Stimulated activated CD4-positive, alpha-beta T cell treated with anti-CD3 and anti-CD28 coated beads, Interleukin-15, amount 100 ng/mL, for 48 hours (primary cell): ENCODE data around the gene NOTCH1.
"Not testable (repeated sequence)": the region's sequence is repeated elsewhere in the genome, so short reads cannot be mapped to it uniquely, and the experiment has no call there.

Experiments
- DNase-seq, 2 donors: peaks; one replicate each; pipeline ENCODE4 v3.0.0-alpha.2; 2020; ENCODE audit warnings: low read depth in 2 of 2

The NOTCH1 gene

GRCh38 chr9:136578915-136579649 lies 33.2 kb upstream of the NOTCH1 start:
- DNase-seq: no peak

- DNase-seq: no peak
Measured at GRCh38 chr9:136578626-136578914, 32.7 kb upstream of the NOTCH1 start.

GRCh38 chr9:136577941-136578625 lies 32.2 kb upstream of the NOTCH1 start:
- no peak for DNase-seq

- no peak for DNase-seq
Measured at GRCh38 chr9:136576269-136576626, 30.4 kb upstream of the NOTCH1 start.

- DNase-seq: no peak
Measured at GRCh38 chr9:136575626-136576268, 29.9 kb upstream of the NOTCH1 start.

- DNase-seq: not testable (repeated sequence)
Measured at GRCh38 chr9:136574606-136575005, 28.8 kb upstream of the NOTCH1 start.

GRCh38 chr9:136572828-136573625 lies 27.2 kb upstream of the NOTCH1 start:
- DNase-seq: no peak

GRCh38 chr9:136572003-136572827 lies 26.4 kb upstream of the NOTCH1 start:
- DNase-seq: no peak

GRCh38 chr9:136571531-136571930 lies 25.7 kb upstream of the NOTCH1 start:
- no peak for DNase-seq

GRCh38 chr9:136570916-136571315 lies 25.1 kb upstream of the NOTCH1 start:
- no peak for DNase-seq

GRCh38 chr9:136570191-136570845 lies 24.5 kb upstream of the NOTCH1 start:
- DNase-seq: no peak

GRCh38 chr9:136569526-136570148 lies 23.8 kb upstream of the NOTCH1 start:
- DNase-seq: no peak

GRCh38 chr9:136568288-136569081 lies 22.6 kb upstream of the NOTCH1 start:
- no peak for DNase-seq

- no peak for DNase-seq
Measured at GRCh38 chr9:136567651-136568287, 21.9 kb upstream of the NOTCH1 start.

- DNase-seq: no peak
Measured at GRCh38 chr9:136566901-136567300, 21.1 kb upstream of the NOTCH1 start.

- DNase-seq: no peak
Measured at GRCh38 chr9:136566553-136566895, 20.7 kb upstream of the NOTCH1 start.

GRCh38 chr9:136565715-136566552 lies 20.1 kb upstream of the NOTCH1 start:
- no peak for DNase-seq

GRCh38 chr9:136565086-136565714 lies 19.4 kb upstream of the NOTCH1 start:
- no peak for DNase-seq
